Activated CD8-positive, alpha-beta memory T cell treated with anti-CD3 and anti-CD28 coated beads for 4 hours (primary cell): ENCODE measurements around the gene SGPP1.
A peak's percentile ranks its signal among the peaks of the same experiment; 100 is the strongest.
"Not testable (repeated sequence)": the region's sequence is repeated elsewhere in the genome, so short reads cannot be mapped to it uniquely, and the experiment has no call there.

Experiments
- DNase-seq, 2 donors: peaks; one replicate each; pipeline ENCODE4 v3.0.0-alpha.2; 2020; ENCODE audit warnings: low read depth in 2 of 2

The SGPP1 gene

GRCh38 chr14:63727736-63728728, at the start of gene SGPP1:
SGPP1 (minus strand) TSS chr14:63728065; CDS start chr14:63727944, 121 bp downstream.
- peak; percentile 53 to 54 for DNase-seq

GRCh38 chr14:63777024-63777423, 49.2 kb upstream of the SGPP1 start:
- DNase-seq: no peak

- DNase-seq: no peak
Observed at GRCh38 chr14:63773504-63773903, 45.6 kb upstream of the SGPP1 start.

GRCh38 chr14:63770187-63770807, 42.4 kb upstream of the SGPP1 start:
- DNase-seq: peak in 1 of 2 donors; percentile 24

GRCh38 chr14:63766611-63767010, 38.7 kb upstream of the SGPP1 start:
- DNase-seq: no peak

GRCh38 chr14:63764620-63765139, 36.8 kb upstream of the SGPP1 start:
- DNase-seq: no peak

- DNase-seq: no peak
Observed at GRCh38 chr14:63764103-63764502, 36.2 kb upstream of the SGPP1 start.

- no peak for DNase-seq
Observed at GRCh38 chr14:63761351-63762117, 33.7 kb upstream of the SGPP1 start.

GRCh38 chr14:63760014-63760413, 32.1 kb upstream of the SGPP1 start:
- DNase-seq: no peak

GRCh38 chr14:63759456-63759855, 31.6 kb upstream of the SGPP1 start:
- no peak for DNase-seq

GRCh38 chr14:63757211-63757610, 29.3 kb upstream of the SGPP1 start:
- no peak for DNase-seq

- DNase-seq: no peak
Observed at GRCh38 chr14:63752449-63753169, 24.7 kb upstream of the SGPP1 start.

GRCh38 chr14:63751076-63751475, 23.2 kb upstream of the SGPP1 start:
- not testable (repeated sequence) for DNase-seq

GRCh38 chr14:63747846-63748245, 20.0 kb upstream of the SGPP1 start:
- no peak for DNase-seq

- DNase-seq: no peak
Observed at GRCh38 chr14:63745858-63746425, 18.1 kb upstream of the SGPP1 start.

- DNase-seq: no peak
Observed at GRCh38 chr14:63745272-63745671, 17.4 kb upstream of the SGPP1 start.

- no peak for DNase-seq
Observed at GRCh38 chr14:63737582-63738006, 9.7 kb upstream of the SGPP1 start.

GRCh38 chr14:63735720-63736119, 7.9 kb upstream of the SGPP1 start:
- DNase-seq: no peak

GRCh38 chr14:63730659-63731058, 2.8 kb upstream of the SGPP1 start:
- no peak for DNase-seq

GRCh38 chr14:63727231-63727735, 582 bp downstream of the SGPP1 start:
- DNase-seq: no peak

- no peak for DNase-seq
Observed at GRCh38 chr14:63726499-63726898, 1.4 kb downstream of the SGPP1 start.
